H9 (cell line): ENCODE measurements around the gene CD200. TPM values are rescaled to one million over a fixed set of nuclear protein-coding genes. Genes with fewer than 3 reads are reported as not detected.

ENCODE experiments used
- DNase-seq: peaks from one replicate; pipeline ENCODE4 v3.0.0-alpha.2; 2017
- H2AFZ ChIP-seq: one replicate; pipeline ENCODE4 v1.6.1; 2013; ENCODE audit warnings: mild to moderate bottlenecking, low read length, control low read depth, moderate library complexity
- H2AK5ac ChIP-seq: 2 replicates; pipeline ENCODE4 v1.6.1; 2013; ENCODE audit warnings: low read length, control low read depth, mixed read lengths; ENCODE audit not compliant: insufficient read length
- H2BK120ac ChIP-seq: one replicate; pipeline ENCODE4 v1.6.1; 2013; ENCODE audit warnings: low read depth, mild to moderate bottlenecking, low read length, control low read depth, inconsistent platforms; ENCODE audit not compliant: poor library complexity, severe bottlenecking
- H2BK12ac ChIP-seq: 2 replicates; pipeline ENCODE4 v1.6.1; 2013; ENCODE audit warnings: low read length, control low read depth, mixed read lengths, low read depth; ENCODE audit not compliant: insufficient read length
- H2BK15ac ChIP-seq: 2 replicates; pipeline ENCODE4 v1.6.1; 2013; ENCODE audit warnings: low read depth, low read length, control low read depth
- H2BK20ac ChIP-seq: one replicate; pipeline ENCODE4 v1.6.1; 2013; ENCODE audit warnings: low read depth, mild to moderate bottlenecking, low read length, control low read depth, inconsistent platforms; ENCODE audit not compliant: poor library complexity, severe bottlenecking
- H2BK5ac ChIP-seq: 2 replicates; pipeline ENCODE4 v1.6.1; 2013; ENCODE audit warnings: low read length, control low read depth, mixed read lengths; ENCODE audit not compliant: insufficient read length
- H3K14ac ChIP-seq: 2 replicates; pipeline ENCODE4 v1.6.1; 2013; ENCODE audit warnings: low read length, control low read depth; ENCODE audit not compliant: insufficient read depth
- H3K18ac ChIP-seq: 2 replicates; pipeline ENCODE4 v1.6.1; 2013; ENCODE audit warnings: low read depth, mild to moderate bottlenecking, mixed read lengths, low read length, control low read depth; ENCODE audit not compliant: insufficient read length
- H3K23ac ChIP-seq: 2 replicates; pipeline ENCODE4 v1.6.1; 2013; ENCODE audit warnings: low read length, control low read depth, mixed read lengths, low read depth; ENCODE audit not compliant: insufficient read length
- H3K23me2 ChIP-seq: 2 replicates; pipeline ENCODE4 v1.6.1; 2013; ENCODE audit warnings: low read depth, mild to moderate bottlenecking, mixed read lengths, low read length, control low read depth; ENCODE audit not compliant: insufficient read length, poor library complexity, severe bottlenecking
- H3K27ac ChIP-seq: 2 replicates; pipeline ENCODE4 v1.5.1; 2013; ENCODE audit warnings: low read length, control low read depth, mixed read lengths, low read depth; ENCODE audit not compliant: insufficient read length
- H3K27me3 ChIP-seq: 2 replicates; pipeline ENCODE4 v1.6.1; 2013; ENCODE audit warnings: low read length, control low read depth, inconsistent platforms; ENCODE audit not compliant: insufficient read depth
- H3K4ac ChIP-seq: 2 replicates; pipeline ENCODE4 v1.6.1; 2013; ENCODE audit warnings: low read depth, mild to moderate bottlenecking, control low read depth, inconsistent platforms, low read length, moderate library complexity
- H3K4me1 ChIP-seq: 2 replicates; pipeline ENCODE4 v1.6.1; 2013; ENCODE audit warnings: low read length, control low read depth, inconsistent platforms; ENCODE audit not compliant: insufficient read depth
- H3K4me2 ChIP-seq: 2 replicates; pipeline ENCODE4 v1.6.1; 2013; ENCODE audit warnings: low read length, control low read depth, mixed read lengths; ENCODE audit not compliant: insufficient read length, insufficient read depth
- H3K56ac ChIP-seq: 2 replicates; pipeline ENCODE4 v1.6.1; 2013; ENCODE audit warnings: low read depth, mild to moderate bottlenecking, mixed read lengths, low read length, control low read depth; ENCODE audit not compliant: insufficient read length
- H3K79me1 ChIP-seq: 2 replicates; pipeline ENCODE4 v1.6.1; 2013; ENCODE audit warnings: low read depth, mild to moderate bottlenecking, moderate library complexity, low read length, control low read depth, inconsistent platforms; ENCODE audit not compliant: insufficient read depth, poor library complexity, severe bottlenecking
- H3K79me2 ChIP-seq: 2 replicates; pipeline ENCODE4 v1.6.1; 2013; ENCODE audit warnings: low read length, control low read depth, inconsistent platforms; ENCODE audit not compliant: insufficient read depth
- H3K9ac ChIP-seq: 2 replicates; pipeline ENCODE4 v1.6.1; 2013; ENCODE audit warnings: low read length, control low read depth, mixed read lengths; ENCODE audit not compliant: insufficient read length; ENCODE audit errors: extremely low read depth
- H3K9me3 ChIP-seq: one replicate; pipeline ENCODE4 v1.6.1; 2013; ENCODE audit warnings: low read depth, low read length, inconsistent platforms; ENCODE audit not compliant: control insufficient read depth
- H3T11ph ChIP-seq: one replicate; pipeline ENCODE4 v1.6.1; 2013; ENCODE audit warnings: mild to moderate bottlenecking, low read length, control low read depth, inconsistent platforms
- H4K20me1 ChIP-seq: one replicate; pipeline ENCODE4 v1.6.1; 2013; ENCODE audit not compliant: control insufficient read depth, insufficient read length, insufficient read depth
- H4K5ac ChIP-seq: 2 replicates; pipeline ENCODE4 v1.6.1; 2013; ENCODE audit warnings: low read depth, mild to moderate bottlenecking, mixed read lengths, low read length, control low read depth; ENCODE audit not compliant: insufficient read length
- H4K8ac ChIP-seq: replicated peaks from 2 replicates; pipeline ENCODE4 v1.6.1; 2013; ENCODE audit warnings: low read length, control low read depth, mixed read lengths, low read depth; ENCODE audit not compliant: insufficient read length
- H4K91ac ChIP-seq: 2 replicates; pipeline ENCODE4 v1.6.1; 2013; ENCODE audit warnings: low read depth, mild to moderate bottlenecking, moderate library complexity, mixed read lengths, low read length, control low read depth; ENCODE audit not compliant: insufficient read length
- H3K27ac Mint-ChIP-seq, 3 experiments: 2 replicates in 2 of 3; 3 replicates in 1 of 3; pipeline ENCODE4 v1.8.0; 2020 to 2021; ENCODE audit warnings: mixed read lengths in 3 of 3, mild to moderate bottlenecking in 1 of 3, moderate library complexity in 1 of 3
- H3K27me3 Mint-ChIP-seq: 2 replicates; pipeline ENCODE4 v1.8.0; 2021; ENCODE audit warnings: low read depth, mild to moderate bottlenecking, moderate library complexity, mixed read lengths
- H3K36me3 Mint-ChIP-seq, 3 experiments: 2 replicates in 2 of 3; 3 replicates in 1 of 3; pipeline ENCODE4 v1.8.0; 2020 to 2021; ENCODE audit warnings: low read depth in 3 of 3, mixed read lengths in 3 of 3; ENCODE audit not compliant: insufficient read depth in 1 of 3
- H3K4me1 Mint-ChIP-seq, 2 experiments: 2 replicates each; pipeline ENCODE4 v1.8.0; 2020; ENCODE audit warnings: mixed read lengths in 2 of 2
- H3K4me3 Mint-ChIP-seq, 2 experiments: 2 replicates in 1 of 2; 3 replicates in 1 of 2; pipeline ENCODE4 v1.8.0; 2020 to 2021; ENCODE audit warnings: mild to moderate bottlenecking in 2 of 2, mixed read lengths in 2 of 2, moderate library complexity in 1 of 2
- H3K9me3 Mint-ChIP-seq, 2 experiments: 2 replicates in 1 of 2; 3 replicates in 1 of 2; pipeline ENCODE4 v1.8.0; 2020; ENCODE audit warnings: mild to moderate bottlenecking in 2 of 2, mixed read lengths in 2 of 2, moderate library complexity in 1 of 2
- WGBS: extraction: QIAGEN DNeasy Blood & Tissue Kit; methylation state at CpG from one replicate; pipeline ENCODE4 v1.1.7; 2013; ENCODE audit warnings: missing lambda C conversion rate, low lambda C conversion rate, mixed read lengths; ENCODE audit not compliant: insufficient read length; ENCODE audit errors: extremely low coverage; 5-methylcytosine and 5-hydroxymethylcytosine counted together
- total RNA-seq: library from RNA; stranded (reverse); gene quantifications from 2 replicates; pipeline ENCODE4 v1.2.1, GENCODE V29; 2021
- TF ChIP-seq, protein P1 (sequence below): fragments of 200-600 bp; sonication (generic); conservative IDR thresholded peaks from 3 replicates; pipeline ENCODE4 v1.8.0; 2021; ENCODE audit warnings: antibody characterized with exemption, mild to moderate bottlenecking

Gene CD200
- total RNA-seq, 1 experiment from 2014 or later: 51.6 TPM

DNA sequence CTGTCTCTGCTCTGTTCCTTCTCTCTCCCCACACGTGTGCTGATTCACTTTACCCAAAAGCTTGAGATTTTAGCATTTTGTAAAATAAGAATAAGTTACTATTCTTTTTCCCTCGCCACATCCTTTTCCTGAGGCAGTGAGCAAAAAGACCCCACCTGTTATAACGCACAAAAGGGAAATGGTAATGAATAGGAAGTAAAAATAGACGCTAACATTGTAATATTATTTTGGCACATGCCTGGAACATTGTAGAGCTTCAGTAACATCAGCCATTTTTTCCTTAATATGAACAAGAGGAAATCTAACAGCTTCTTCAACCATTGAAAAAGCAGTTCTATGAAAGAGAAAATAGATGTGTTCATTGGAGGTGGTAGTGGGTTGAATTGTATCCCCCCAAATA, 40.5 kb downstream of the CD200 start:
- WGBS: no CpG with 5 or more reads among the region's 4 CpGs

More for the DNA sequence above, 40.5 kb downstream of the CD200 start:
- Histone ChIP-seq H2BK20ac (no peak overlapping the region), H3K4me1 (peaks cover 5% of the 10 kb centered on the region), H3K27ac (no peak overlapping the region), H4K91ac (no peak overlapping the region), H2BK12ac (no peak overlapping the region), H3K23me2 (no peaks in the 10 kb centered on the region), H4K20me1 (no peaks in the 10 kb centered on the region), H3K18ac (no peak overlapping the region), H3K9ac (no peak overlapping the region), H2AFZ (no peak overlapping the region), H3K14ac (no peak overlapping the region), H3K27me3 (no peaks in the 10 kb centered on the region), H3K9me3 (no peaks in the 10 kb centered on the region), H3K79me1 (no peaks in the 10 kb centered on the region), H3T11ph (no peak overlapping the region), H2BK5ac (no peak overlapping the region), H3K4me2 (no peak overlapping the region), H2BK120ac (no peak overlapping the region), H3K79me2 (no peaks in the 10 kb centered on the region), H2AK5ac (no peak overlapping the region), H3K23ac (no peak overlapping the region), H4K5ac (no peak overlapping the region), H2BK15ac (0 out of 2 replicates have a peak overlapping the region, but pooled peaks have one; percentile 24), H3K56ac (no peak overlapping the region), H3K4ac (no peak overlapping the region), H4K8ac (no peak overlapping the region)
- Mint-ChIP-seq H3K27ac (no peak overlapping the region), H3K4me3 (no peak overlapping the region), H3K4me1 (peaks cover 18 to 21% of the 10 kb centered on the region in 2 experiments), H3K9me3 (no peaks in the 10 kb centered on the region; a peak in 1 of 5 replicates), H3K36me3 (no peaks in the 10 kb centered on the region; a peak in 2 of 7 replicates), H3K27me3 (no peaks in the 10 kb centered on the region)
- TF ChIP-seq, protein P1, sequence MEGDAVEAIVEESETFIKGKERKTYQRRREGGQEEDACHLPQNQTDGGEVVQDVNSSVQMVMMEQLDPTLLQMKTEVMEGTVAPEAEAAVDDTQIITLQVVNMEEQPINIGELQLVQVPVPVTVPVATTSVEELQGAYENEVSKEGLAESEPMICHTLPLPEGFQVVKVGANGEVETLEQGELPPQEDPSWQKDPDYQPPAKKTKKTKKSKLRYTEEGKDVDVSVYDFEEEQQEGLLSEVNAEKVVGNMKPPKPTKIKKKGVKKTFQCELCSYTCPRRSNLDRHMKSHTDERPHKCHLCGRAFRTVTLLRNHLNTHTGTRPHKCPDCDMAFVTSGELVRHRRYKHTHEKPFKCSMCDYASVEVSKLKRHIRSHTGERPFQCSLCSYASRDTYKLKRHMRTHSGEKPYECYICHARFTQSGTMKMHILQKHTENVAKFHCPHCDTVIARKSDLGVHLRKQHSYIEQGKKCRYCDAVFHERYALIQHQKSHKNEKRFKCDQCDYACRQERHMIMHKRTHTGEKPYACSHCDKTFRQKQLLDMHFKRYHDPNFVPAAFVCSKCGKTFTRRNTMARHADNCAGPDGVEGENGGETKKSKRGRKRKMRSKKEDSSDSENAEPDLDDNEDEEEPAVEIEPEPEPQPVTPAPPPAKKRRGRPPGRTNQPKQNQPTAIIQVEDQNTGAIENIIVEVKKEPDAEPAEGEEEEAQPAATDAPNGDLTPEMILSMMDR: no peak
- DNase-seq: no peak
